Nephron (organoid): ENCODE results near the gene SSBP1.
"Not testable (repeated sequence)": the region's sequence is repeated elsewhere in the genome, so short reads cannot be mapped to it uniquely, and the experiment has no call there.

Experiments
- H3K27ac Mint-ChIP-seq, 3 experiments: 2 replicates each; pipeline ENCODE4 v1.8.0; 2020; ENCODE audit warnings: mixed read lengths in 3 of 3, mild to moderate bottlenecking in 2 of 3, moderate library complexity in 1 of 3
- H3K27me3 Mint-ChIP-seq: 2 replicates; pipeline ENCODE4 v1.8.0; 2021; ENCODE audit warnings: low read depth, mild to moderate bottlenecking, moderate library complexity, mixed read lengths
- H3K36me3 Mint-ChIP-seq: 2 replicates; pipeline ENCODE4 v1.8.0; 2020; ENCODE audit warnings: low read depth, mixed read lengths
- H3K4me1 Mint-ChIP-seq: 2 replicates; pipeline ENCODE4 v1.8.0; 2020; ENCODE audit warnings: mixed read lengths
- H3K4me3 Mint-ChIP-seq, 3 experiments: 2 replicates each; pipeline ENCODE4 v1.8.0; 2020; ENCODE audit warnings: mild to moderate bottlenecking in 3 of 3, mixed read lengths in 3 of 3, moderate library complexity in 2 of 3
- H3K9me3 Mint-ChIP-seq: 2 replicates; pipeline ENCODE4 v1.8.0; 2020; ENCODE audit warnings: mixed read lengths
- TF ChIP-seq, protein P1 (sequence below), 3 experiments: fragments of 200-600 bp; sonication (generic); IDR thresholded peaks; one replicate each; pipeline ENCODE4 v1.5.0; 2021; ENCODE audit warnings: antibody characterized with exemption in 3 of 3; ENCODE audit not compliant: unreplicated experiment in 3 of 3

The SSBP1 gene

DNA sequence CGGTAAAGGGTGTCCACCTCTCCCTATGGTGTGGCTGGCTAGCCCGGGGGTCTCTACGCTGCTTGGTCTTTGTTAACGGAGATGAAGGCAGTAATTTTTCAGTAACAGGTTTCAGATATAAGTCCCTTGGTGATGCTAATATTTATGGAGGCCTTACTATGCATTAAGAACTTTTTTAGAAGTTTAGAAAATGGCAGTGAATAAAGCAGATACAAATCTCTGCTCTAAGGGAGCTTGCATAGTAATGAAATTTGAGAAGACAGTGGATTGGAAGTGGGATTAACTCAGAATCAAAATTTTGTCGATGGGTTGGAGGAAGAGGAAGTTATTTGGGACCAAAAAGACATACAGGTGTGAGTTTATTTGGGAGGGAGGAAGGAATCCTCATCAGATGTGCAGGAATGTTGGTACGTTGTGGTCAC, 445 bp downstream of the SSBP1 start:
- Mint-ChIP-seq H3K4me3 (peak overlapping the region; percentile 98 to 99 (median 98)), H3K27ac (peak overlapping the region; percentile 88 to 97 (median 97)), H3K9me3 (no peaks in the 10 kb centered on the region), H3K27me3 (no peaks in the 10 kb centered on the region), H3K36me3 (peaks cover 29% of the 10 kb centered on the region), H3K4me1 (peaks cover 22% of the 10 kb centered on the region)
- TF ChIP-seq, protein P1, sequence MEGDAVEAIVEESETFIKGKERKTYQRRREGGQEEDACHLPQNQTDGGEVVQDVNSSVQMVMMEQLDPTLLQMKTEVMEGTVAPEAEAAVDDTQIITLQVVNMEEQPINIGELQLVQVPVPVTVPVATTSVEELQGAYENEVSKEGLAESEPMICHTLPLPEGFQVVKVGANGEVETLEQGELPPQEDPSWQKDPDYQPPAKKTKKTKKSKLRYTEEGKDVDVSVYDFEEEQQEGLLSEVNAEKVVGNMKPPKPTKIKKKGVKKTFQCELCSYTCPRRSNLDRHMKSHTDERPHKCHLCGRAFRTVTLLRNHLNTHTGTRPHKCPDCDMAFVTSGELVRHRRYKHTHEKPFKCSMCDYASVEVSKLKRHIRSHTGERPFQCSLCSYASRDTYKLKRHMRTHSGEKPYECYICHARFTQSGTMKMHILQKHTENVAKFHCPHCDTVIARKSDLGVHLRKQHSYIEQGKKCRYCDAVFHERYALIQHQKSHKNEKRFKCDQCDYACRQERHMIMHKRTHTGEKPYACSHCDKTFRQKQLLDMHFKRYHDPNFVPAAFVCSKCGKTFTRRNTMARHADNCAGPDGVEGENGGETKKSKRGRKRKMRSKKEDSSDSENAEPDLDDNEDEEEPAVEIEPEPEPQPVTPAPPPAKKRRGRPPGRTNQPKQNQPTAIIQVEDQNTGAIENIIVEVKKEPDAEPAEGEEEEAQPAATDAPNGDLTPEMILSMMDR (IDR thresholded peaks at IDR 0.05; ENCODE audit: unreplicated experiment in 3 of 3): no peak

DNA sequence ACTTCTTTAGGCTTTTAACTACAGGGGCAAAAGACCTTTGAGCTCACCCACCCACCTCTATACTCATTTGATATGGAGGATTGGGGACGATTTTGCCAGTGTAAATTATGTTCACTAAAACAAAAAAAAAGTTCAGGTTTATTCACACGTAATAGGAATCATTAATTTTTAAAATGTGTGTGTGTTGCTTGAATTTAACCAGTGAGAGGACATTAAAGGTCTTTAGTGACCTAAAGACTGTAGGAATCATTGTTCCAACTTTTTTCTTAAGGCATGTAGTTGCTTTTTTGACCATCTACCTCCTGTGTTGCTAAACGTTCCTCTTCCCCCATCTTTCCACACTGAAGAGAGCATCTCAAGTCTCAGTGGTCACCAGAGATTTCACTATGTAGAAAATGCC, 1.1 kb downstream of the SSBP1 start:
- Mint-ChIP-seq H3K4me3 (peak overlapping the region; percentile 83 to 98 (median 84)), H3K27me3 (no peaks in the 10 kb centered on the region), H3K9me3 (no peaks in the 10 kb centered on the region), H3K27ac (peak overlapping the region in 1 of 3 experiments; percentile 34), H3K4me1 (peaks cover 22% of the 10 kb centered on the region), H3K36me3 (peaks cover 35% of the 10 kb centered on the region)
- TF ChIP-seq, protein P1 (IDR thresholded peaks at IDR 0.05; ENCODE audit: unreplicated experiment in 3 of 3): no peak

- Mint-ChIP-seq H3K4me1 (peaks cover 22% of the 10 kb centered on the region), H3K9me3 (no peaks in the 10 kb centered on the region), H3K4me3 (peak overlapping the region in 1 of 3 experiments; percentile 16), H3K27me3 (no peaks in the 10 kb centered on the region), H3K36me3 (peaks cover 61% of the 10 kb centered on the region), H3K27ac (no peak overlapping the region)
- TF ChIP-seq, protein P1 (IDR thresholded peaks at IDR 0.05; ENCODE audit: unreplicated experiment in 3 of 3): no peak
Measured at GRCh38 chr7:141742229-141742628, 4.1 kb downstream of the SSBP1 start.

DNA sequence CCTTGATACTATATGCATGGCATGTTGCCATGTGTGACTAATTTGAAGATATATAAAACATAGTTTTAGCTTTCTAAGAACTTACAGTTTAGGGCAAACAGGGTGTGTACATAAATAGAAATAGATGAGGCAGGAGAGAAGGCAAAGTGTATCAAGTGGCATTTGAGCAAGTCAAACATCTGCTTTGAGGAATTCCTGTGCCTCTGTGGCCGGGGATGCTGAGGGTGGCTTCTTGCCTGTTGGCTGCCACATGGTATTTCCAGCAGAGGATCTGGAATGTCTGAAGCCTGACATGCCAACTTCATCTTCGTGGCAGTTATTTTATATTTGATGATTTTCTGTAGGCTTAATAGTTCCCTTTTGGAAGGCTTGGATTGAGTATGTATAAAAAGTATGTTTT, 6.0 kb downstream of the SSBP1 start:
- no peaks in the 10 kb centered on the region for H3K27me3 Mint-ChIP-seq
- no peaks in the 10 kb centered on the region for H3K9me3 Mint-ChIP-seq
- TF ChIP-seq, protein P1 (IDR thresholded peaks at IDR 0.05; ENCODE audit: unreplicated experiment in 3 of 3): no peak
- H3K36me3 Mint-ChIP-seq: peaks cover 73% of the 10 kb centered on the region
- no peak overlapping the region for H3K27ac Mint-ChIP-seq
- H3K4me3 Mint-ChIP-seq: no peak overlapping the region
- H3K4me1 Mint-ChIP-seq: peaks cover 10% of the 10 kb centered on the region

DNA sequence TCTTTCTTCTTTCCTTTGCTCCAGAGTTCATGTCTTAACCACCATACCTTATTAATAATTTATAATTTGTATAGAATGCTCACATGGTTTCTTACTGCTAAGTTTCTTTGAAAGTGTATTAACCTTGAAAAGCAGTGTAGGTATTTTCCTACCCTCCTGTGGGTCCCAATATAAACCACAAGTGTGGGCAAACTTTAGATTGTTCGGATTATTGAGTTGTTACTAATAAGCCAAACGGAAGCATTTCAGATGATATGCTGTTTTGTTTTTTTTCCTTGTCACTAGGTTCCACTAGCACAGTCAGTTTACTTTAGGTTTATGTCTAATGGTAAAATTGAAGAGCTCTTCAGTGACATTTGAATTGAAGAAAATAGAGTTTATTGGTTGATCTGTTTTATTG, 10.2 kb downstream of the SSBP1 start:
- Mint-ChIP-seq H3K27me3 (no peaks in the 10 kb centered on the region), H3K4me1 (no peaks in the 10 kb centered on the region), H3K27ac (no peak overlapping the region), H3K36me3 (peaks cover 92% of the 10 kb centered on the region), H3K4me3 (no peak overlapping the region), H3K9me3 (peaks cover 34% of the 10 kb centered on the region)
- TF ChIP-seq, protein P1 (IDR thresholded peaks at IDR 0.05; ENCODE audit: unreplicated experiment in 3 of 3): no peak

DNA sequence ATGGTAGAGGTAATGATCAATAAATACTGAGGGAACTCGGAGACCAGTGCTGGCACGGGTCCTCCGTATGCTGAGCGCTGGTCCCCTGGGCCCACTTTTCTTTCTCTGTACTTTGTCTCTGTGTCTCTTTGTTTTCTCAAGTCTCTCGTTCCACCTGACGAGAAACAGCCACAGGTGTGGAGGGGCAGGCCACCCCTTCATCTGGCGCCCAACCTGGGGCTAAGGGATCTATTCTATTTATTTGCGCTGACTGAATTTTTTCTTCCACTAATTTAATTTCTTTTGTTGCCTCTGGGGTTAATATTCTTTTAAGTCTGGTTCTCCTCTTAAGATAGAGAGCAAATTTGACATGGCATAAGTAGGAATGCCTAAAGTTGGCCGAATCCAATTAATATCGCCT, 13.7 kb downstream of the SSBP1 start:
- peaks cover 47% of the 10 kb centered on the region for H3K9me3 Mint-ChIP-seq
- not testable (repeated sequence) for H3K4me3 Mint-ChIP-seq, H3K27ac Mint-ChIP-seq, H3K4me1 Mint-ChIP-seq, H3K27me3 Mint-ChIP-seq
- H3K36me3 Mint-ChIP-seq: peaks cover 94% of the 10 kb centered on the region
